ENCODE data around the gene PXDC1.

PXDC1 gene, protein sequence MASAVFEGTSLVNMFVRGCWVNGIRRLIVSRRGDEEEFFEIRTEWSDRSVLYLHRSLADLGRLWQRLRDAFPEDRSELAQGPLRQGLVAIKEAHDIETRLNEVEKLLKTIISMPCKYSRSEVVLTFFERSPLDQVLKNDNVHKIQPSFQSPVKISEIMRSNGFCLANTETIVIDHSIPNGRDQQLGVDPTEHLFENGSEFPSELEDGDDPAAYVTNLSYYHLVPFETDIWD

DNA sequence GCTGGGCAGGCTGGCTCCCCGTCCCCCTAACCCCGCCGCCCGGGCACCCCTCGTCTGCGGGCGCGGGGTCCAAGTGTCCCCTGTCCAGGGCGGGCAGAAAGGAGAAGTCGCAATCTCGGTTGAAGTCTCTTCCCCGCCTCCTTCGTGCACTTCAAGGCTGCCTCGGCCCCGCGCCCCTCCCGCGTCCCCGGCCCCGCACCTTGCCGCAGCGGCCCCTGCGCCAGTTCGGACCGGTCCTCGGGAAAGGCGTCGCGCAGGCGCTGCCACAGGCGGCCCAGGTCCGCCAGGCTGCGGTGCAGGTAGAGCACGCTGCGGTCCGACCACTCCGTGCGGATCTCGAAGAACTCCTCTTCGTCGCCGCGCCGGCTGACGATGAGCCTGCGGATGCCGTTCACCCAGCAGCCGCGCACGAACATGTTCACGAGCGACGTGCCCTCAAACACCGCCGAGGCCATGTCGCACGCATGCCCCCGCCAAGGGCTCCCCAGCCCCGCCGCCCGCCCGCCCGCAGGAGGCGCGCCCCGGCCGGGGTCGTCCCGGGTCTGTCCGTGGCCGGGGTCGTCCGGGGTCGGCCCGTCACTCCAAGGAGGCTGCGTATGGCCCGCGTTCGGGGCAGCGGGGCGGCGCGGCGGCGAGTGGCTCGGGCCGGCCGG lies at the start of gene PXDC1:
Gene PXDC1 (minus strand): TSS at position 637 of the 653 bp plus-strand sequence. CDS start 182 bp downstream, at position 455.
- H3K4me3 ChIP-seq (ENCODE audit: low read length), result peak within 1 kb of the TSS; percentile 91
- peaks cover 11% of the 10 kb centered on the region for H3K36me3 ChIP-seq (ENCODE audit: control insufficient read depth, insufficient read depth, low read length, severe bottlenecking)
- DNase-seq (ENCODE audit: low read depth), result no peak

DNA sequence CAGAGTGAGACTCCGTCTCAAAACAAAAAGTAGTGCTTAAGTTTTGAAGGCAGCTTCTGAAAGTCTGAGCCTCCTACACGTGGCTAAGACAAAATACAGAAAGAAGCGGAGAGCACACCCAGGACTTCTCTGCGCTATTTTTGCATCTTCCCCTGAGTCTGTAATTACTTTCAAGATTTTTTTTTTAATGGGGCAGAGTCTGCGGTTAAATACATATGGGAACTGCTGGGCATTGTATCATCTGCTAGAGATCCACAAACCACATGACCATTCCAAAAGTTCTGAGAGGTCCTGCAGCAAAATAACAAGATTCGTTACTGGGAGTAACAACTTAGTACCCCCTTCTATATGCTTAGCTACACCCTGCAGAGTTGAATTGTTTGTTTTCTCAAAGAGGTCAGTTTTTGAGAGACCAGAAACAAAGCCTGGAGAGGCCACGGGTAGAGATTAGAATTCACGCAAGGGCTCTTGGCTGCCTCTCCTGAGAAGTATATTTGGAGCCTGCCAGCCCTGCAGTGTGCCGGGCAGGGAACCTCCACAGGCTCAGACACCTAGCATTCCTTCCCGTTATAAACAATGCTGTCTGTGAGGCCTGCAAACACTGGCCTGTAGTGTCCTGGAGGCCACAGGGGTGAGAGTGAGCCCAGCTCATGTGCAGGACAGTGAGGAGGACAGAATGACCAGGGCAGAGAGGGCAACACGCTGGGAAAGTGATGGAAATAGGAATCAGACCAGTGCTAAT lies 49.5 kb upstream of the PXDC1 start:
- Histone ChIP-seq H3K27me3 (replicated peaks; ENCODE audit: control insufficient read depth, insufficient read depth, low read length) (no peaks in the 10 kb centered on the region), H3K4me3 (ENCODE audit: low read length) (no peak overlapping the region), H3K36me3 (ENCODE audit: control insufficient read depth, insufficient read depth, low read length, severe bottlenecking) (no peaks in the 10 kb centered on the region), H3K9ac (ENCODE audit: low read length) (no peak overlapping the region), H3K4me1 (ENCODE audit: control insufficient read depth, insufficient read depth, low read length) (peaks cover 43% of the 10 kb centered on the region), H3K9me3 (ENCODE audit: control insufficient read depth, low read length) (no peaks in the 10 kb centered on the region)
- peak; percentile 26 for DNase-seq (ENCODE audit: low read depth)

More for the DNA sequence above, at the start of gene PXDC1:
- H3K9ac ChIP-seq (ENCODE audit: low read length), result peak within 1 kb of the TSS; percentile 92
- H3K27me3 ChIP-seq (replicated peaks; ENCODE audit: control insufficient read depth, insufficient read depth, low read length), result no peaks in the 10 kb centered on the region
- H3K9me3 ChIP-seq (ENCODE audit: control insufficient read depth, low read length), result no peaks in the 10 kb centered on the region
- peaks cover 26% of the 10 kb centered on the region for H3K4me1 ChIP-seq (ENCODE audit: control insufficient read depth, insufficient read depth, low read length)

DNA sequence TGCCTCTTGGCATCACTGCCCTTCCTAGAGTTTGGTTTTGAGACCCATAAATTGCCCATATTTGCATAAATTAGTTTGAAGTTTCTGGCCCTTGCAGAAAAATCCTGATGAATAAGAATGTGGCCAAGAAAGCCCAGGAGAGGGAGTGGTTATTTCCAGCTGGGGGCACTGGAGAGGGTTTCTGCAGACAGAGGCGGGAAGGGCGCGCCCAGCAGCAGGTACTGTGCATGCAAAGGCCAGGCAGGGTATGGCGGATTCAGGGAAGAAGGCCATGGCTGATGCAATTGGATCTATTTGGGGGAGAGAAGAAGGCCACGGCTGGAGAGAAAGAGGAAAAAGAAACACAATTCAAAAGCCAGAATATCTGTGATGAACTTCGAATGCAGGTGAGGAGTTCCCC lies 48.2 kb upstream of the PXDC1 start:
- H3K4me3 ChIP-seq (ENCODE audit: low read length), result no peak overlapping the region
- H3K9me3 ChIP-seq (ENCODE audit: control insufficient read depth, low read length), result no peaks in the 10 kb centered on the region
- H3K4me1 ChIP-seq (ENCODE audit: control insufficient read depth, insufficient read depth, low read length), result peaks cover 32% of the 10 kb centered on the region
- H3K9ac ChIP-seq (ENCODE audit: low read length), result no peak overlapping the region
- H3K27me3 ChIP-seq (replicated peaks; ENCODE audit: control insufficient read depth, insufficient read depth, low read length), result no peaks in the 10 kb centered on the region
- no peak for DNase-seq (ENCODE audit: low read depth)
- H3K36me3 ChIP-seq (ENCODE audit: control insufficient read depth, insufficient read depth, low read length, severe bottlenecking), result no peaks in the 10 kb centered on the region

DNA sequence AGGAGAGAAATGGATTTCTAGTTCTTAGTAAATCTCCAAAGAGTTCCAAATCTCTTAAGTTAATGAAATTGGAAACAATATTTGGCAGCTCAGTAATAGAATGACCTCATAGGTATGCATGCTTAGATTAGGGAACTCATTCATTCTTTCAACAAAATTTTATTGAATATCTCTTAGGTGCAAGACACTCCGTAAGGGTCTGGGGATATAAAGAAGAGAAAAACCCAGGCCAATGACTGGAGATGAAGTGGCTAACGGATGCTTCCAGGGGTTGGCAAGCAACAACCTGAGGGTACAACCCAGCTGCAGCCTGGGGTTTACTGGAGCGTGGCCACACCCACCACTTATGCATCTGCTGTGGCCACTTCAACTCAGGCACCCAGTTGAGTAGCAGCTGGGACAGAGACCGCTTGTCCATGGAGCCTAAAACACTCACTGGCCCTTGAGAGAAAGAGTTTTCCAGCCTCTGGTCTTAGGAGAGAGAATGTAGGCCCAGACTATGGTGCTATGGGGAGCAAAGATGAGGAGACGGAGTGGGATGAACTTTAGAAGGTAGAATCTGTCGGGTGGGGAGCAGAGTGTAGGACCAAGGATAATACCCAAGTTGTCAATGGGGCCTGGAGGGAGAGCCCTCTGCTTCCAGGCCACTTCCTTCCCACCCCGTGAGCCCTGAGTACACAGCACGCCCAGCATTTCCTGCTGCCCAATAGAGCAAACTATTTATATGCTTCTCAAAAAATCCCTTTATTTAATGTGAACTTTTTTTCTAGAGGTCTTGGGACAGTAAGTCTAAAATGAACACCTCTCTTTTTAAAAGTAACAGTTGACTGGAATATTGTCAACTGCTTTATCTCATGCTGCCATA lies 46.8 kb upstream of the PXDC1 start:
- peak overlapping the region; percentile 15 for H3K9ac ChIP-seq (ENCODE audit: low read length)
- no peak for DNase-seq (ENCODE audit: low read depth)
- no peaks in the 10 kb centered on the region for H3K9me3 ChIP-seq (ENCODE audit: control insufficient read depth, low read length)
- H3K4me1 ChIP-seq (ENCODE audit: control insufficient read depth, insufficient read depth, low read length), result peaks cover 19% of the 10 kb centered on the region
- H3K4me3 ChIP-seq (ENCODE audit: low read length), result peak overlapping the region; percentile 56
- no peaks in the 10 kb centered on the region for H3K27me3 ChIP-seq (replicated peaks; ENCODE audit: control insufficient read depth, insufficient read depth, low read length)
- no peaks in the 10 kb centered on the region for H3K36me3 ChIP-seq (ENCODE audit: control insufficient read depth, insufficient read depth, low read length, severe bottlenecking)

DNA sequence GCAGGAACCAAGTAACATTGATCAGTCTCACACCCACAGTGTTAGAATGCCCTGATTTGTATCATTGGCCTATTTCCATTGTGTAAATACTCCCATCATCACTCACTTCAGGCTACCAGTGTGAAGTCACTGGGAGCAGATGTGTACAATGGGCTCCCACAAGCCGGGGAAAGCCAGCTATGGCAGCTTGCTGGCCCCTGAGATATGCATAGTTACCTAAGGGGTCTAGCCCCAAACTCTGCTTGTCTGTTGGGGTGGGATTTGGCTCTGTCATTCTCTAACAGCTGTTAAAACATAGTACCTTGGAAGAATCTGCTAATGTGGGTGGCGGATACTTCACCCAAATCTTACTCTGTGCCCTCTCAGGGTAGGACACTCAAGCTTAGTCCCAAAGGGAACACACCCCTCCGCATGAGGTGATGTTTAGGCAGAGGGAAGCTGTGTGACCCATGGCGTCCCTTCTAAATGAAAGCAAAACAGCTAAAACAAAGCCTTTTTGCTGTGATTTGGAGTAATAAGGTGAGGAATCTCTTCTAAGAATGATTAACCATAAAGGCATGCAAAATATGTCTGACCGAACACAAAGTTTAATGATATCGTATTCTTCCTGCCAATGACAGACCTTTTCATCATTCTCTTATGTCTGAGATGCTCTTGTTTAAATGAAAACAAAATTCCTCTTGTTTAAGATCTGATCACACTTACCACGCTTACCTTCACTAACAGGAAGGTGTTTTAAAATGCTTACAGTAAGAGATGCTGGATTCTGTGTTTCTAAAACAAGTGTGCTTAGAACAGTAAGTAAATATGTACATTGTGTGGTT lies 45.9 kb upstream of the PXDC1 start:
- Histone ChIP-seq H3K9ac (ENCODE audit: low read length) (peak overlapping the region; percentile 45), H3K9me3 (ENCODE audit: control insufficient read depth, low read length) (no peaks in the 10 kb centered on the region), H3K36me3 (ENCODE audit: control insufficient read depth, insufficient read depth, low read length, severe bottlenecking) (no peaks in the 10 kb centered on the region), H3K4me3 (ENCODE audit: low read length) (peak overlapping the region; percentile 56), H3K27me3 (replicated peaks; ENCODE audit: control insufficient read depth, insufficient read depth, low read length) (no peaks in the 10 kb centered on the region), H3K4me1 (ENCODE audit: control insufficient read depth, insufficient read depth, low read length) (peaks cover 16% of the 10 kb centered on the region)
- DNase-seq (ENCODE audit: low read depth), result peak; percentile 68

DNA sequence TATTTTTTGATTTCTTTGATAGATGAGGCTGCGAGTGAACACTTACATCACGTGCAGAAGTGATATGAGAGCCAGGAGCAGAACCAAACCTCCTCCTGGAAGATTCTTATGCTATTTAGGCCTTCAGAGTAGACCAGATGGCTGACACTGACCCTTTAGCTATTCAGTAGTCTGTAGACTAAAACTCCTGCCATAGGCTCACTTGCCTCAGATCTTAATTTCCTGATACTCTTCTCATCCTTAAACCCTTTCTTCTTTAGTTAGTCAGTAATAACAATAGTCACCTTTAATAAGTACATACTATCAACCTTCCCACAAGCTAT lies 45.2 kb upstream of the PXDC1 start:
- Histone ChIP-seq H3K36me3 (ENCODE audit: control insufficient read depth, insufficient read depth, low read length, severe bottlenecking) (no peaks in the 10 kb centered on the region), H3K4me3 (ENCODE audit: low read length) (no peak overlapping the region), H3K27me3 (replicated peaks; ENCODE audit: control insufficient read depth, insufficient read depth, low read length) (no peaks in the 10 kb centered on the region), H3K9me3 (ENCODE audit: control insufficient read depth, low read length) (no peaks in the 10 kb centered on the region), H3K4me1 (ENCODE audit: control insufficient read depth, insufficient read depth, low read length) (peaks cover 16% of the 10 kb centered on the region), H3K9ac (ENCODE audit: low read length) (no peak overlapping the region)
- no peak for DNase-seq (ENCODE audit: low read depth)

DNA sequence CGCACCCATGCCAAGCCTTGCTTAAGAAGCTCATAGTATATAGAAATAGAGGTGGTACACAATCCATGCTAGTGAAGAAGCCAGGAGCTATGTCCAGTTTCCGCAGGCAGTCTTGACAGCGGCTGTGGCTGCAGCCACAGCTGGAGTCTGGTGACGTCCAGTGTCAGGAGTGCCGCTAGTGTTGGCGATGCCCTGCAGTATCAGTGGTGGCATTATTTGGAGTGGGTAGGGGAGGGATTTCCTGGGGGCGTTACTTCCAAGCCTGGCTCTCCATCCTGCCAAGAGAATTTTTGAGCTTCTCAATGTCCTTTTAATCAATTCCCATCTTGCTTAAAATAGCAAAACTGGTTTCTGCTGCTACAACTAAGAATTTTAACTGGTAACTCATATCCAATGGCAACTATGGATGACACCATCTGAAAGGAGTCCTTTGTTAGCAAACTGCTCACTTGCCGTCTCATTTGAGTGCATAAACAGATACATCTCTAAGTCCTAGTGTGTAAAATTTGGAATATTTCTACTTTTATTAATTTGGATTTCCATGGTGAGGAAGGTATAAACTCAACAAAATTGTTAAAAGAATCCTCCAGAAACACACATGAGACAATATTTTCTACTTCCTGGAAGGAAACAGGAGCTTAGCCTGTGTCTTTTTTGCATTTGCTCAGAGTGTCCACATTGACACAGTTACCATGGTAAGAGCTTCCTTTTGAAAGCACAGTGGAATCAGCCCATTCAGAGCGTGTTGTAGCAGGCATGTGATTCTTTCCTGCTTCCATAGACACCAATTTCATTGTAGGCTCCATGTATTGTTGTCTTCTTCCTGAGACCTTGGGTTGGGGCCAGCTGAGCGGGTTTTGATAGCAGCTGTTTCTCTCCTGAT lies 44.6 kb upstream of the PXDC1 start:
- Histone ChIP-seq H3K27me3 (replicated peaks; ENCODE audit: control insufficient read depth, insufficient read depth, low read length) (no peaks in the 10 kb centered on the region), H3K9ac (ENCODE audit: low read length) (no peak overlapping the region), H3K4me1 (ENCODE audit: control insufficient read depth, insufficient read depth, low read length) (peaks cover 16% of the 10 kb centered on the region), H3K36me3 (ENCODE audit: control insufficient read depth, insufficient read depth, low read length, severe bottlenecking) (no peaks in the 10 kb centered on the region), H3K4me3 (ENCODE audit: low read length) (no peak overlapping the region), H3K9me3 (ENCODE audit: control insufficient read depth, low read length) (no peaks in the 10 kb centered on the region)
- no peak for DNase-seq (ENCODE audit: low read depth)

DNA sequence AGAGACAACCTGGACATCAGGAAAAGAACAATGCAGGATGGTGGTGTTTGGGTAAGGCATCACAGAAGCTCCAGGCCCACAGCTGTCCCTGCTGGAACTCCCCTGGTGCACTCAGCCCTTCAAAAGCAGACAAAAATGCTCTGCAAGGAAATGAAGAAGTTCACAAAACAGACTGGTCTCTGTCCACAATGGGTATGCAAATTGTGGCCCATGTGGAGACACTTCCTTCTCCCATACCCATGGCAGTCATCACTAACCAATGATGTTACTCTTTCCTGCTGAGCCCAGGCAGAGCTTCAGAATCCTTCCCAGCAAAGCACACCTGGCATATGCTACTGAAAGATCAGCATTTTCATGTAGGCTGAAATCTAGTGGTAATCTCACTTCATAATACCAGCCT lies 42.6 kb upstream of the PXDC1 start:
- DNase-seq (ENCODE audit: low read depth), result no peak
- Histone ChIP-seq H3K27me3 (replicated peaks; ENCODE audit: control insufficient read depth, insufficient read depth, low read length) (no peaks in the 10 kb centered on the region), H3K4me3 (ENCODE audit: low read length) (no peak overlapping the region), H3K9me3 (ENCODE audit: control insufficient read depth, low read length) (no peaks in the 10 kb centered on the region), H3K4me1 (ENCODE audit: control insufficient read depth, insufficient read depth, low read length) (peaks cover 23% of the 10 kb centered on the region), H3K9ac (ENCODE audit: low read length) (no peak overlapping the region), H3K36me3 (ENCODE audit: control insufficient read depth, insufficient read depth, low read length, severe bottlenecking) (no peaks in the 10 kb centered on the region)

DNA sequence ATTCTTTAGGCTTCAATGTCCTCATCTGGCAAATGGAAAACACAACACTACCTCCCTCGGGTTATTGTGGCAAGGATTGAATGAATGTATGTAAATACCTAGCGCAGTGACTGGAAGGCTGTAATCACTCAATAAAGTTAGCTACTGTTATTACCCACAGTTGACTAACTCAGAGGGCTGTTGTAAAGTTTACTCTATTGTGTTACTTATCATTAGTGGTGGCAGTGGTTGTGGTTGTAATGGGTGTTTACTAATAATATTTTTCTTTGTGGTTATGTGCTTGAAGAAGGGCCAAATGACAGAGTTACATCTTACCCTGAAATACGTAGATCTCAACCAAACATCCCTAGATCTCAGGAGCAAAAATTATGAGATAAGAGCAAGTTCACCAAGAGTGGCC lies 42.0 kb upstream of the PXDC1 start:
- no peak overlapping the region for H3K4me3 ChIP-seq (ENCODE audit: low read length)
- no peaks in the 10 kb centered on the region for H3K27me3 ChIP-seq (replicated peaks; ENCODE audit: control insufficient read depth, insufficient read depth, low read length)
- H3K4me1 ChIP-seq (ENCODE audit: control insufficient read depth, insufficient read depth, low read length), result peaks cover 26% of the 10 kb centered on the region
- H3K9me3 ChIP-seq (ENCODE audit: control insufficient read depth, low read length), result no peaks in the 10 kb centered on the region
- no peak for DNase-seq (ENCODE audit: low read depth)
- no peaks in the 10 kb centered on the region for H3K36me3 ChIP-seq (ENCODE audit: control insufficient read depth, insufficient read depth, low read length, severe bottlenecking)
- H3K9ac ChIP-seq (ENCODE audit: low read length), result no peak overlapping the region

All from adipocyte (in vitro differentiated cells).